Muscle layer of duodenum (tissue), 2 donors: ENCODE results near the gene EIF2AK3.
A peak's percentile ranks its signal among the peaks of the same experiment; 100 is the strongest.

Source experiments
- H3K27ac ChIP-seq: one replicate; pipeline ENCODE4 v1.7.0; 2013; ENCODE audit warnings: mild to moderate bottlenecking, low read length
- H3K27me3 ChIP-seq: one replicate; pipeline ENCODE4 v1.7.0; 2013; ENCODE audit warnings: low read depth, mild to moderate bottlenecking, control low read depth, low read length
- H3K36me3 ChIP-seq, 2 donors: one replicate each; pipeline ENCODE4 v1.7.0; 2013; ENCODE audit warnings: low read length in 2 of 2, control low read depth in 1 of 2, mild to moderate bottlenecking in 1 of 2; ENCODE audit not compliant: insufficient read depth in 2 of 2, control insufficient read depth in 1 of 2
- H3K4me1 ChIP-seq, 2 donors: one replicate each; pipeline ENCODE4 v1.7.0; 2013; ENCODE audit warnings: low read length in 2 of 2, mild to moderate bottlenecking in 2 of 2, control low read depth in 1 of 2, moderate library complexity in 1 of 2; ENCODE audit not compliant: insufficient read depth in 2 of 2, control insufficient read depth in 1 of 2
- H3K4me3 ChIP-seq, 2 donors: one replicate each; pipeline ENCODE4 v1.7.0; 2013; ENCODE audit warnings: low read length in 2 of 2, low read depth in 1 of 2, mild to moderate bottlenecking in 1 of 2
- H3K9me3 ChIP-seq, 2 donors: one replicate each; pipeline ENCODE4 v1.7.0; 2013; ENCODE audit warnings: low read length in 2 of 2, control low read depth in 1 of 2, mild to moderate bottlenecking in 1 of 2; ENCODE audit not compliant: control insufficient read depth in 1 of 2
- donor health status: healthy.

Gene EIF2AK3

DNA sequence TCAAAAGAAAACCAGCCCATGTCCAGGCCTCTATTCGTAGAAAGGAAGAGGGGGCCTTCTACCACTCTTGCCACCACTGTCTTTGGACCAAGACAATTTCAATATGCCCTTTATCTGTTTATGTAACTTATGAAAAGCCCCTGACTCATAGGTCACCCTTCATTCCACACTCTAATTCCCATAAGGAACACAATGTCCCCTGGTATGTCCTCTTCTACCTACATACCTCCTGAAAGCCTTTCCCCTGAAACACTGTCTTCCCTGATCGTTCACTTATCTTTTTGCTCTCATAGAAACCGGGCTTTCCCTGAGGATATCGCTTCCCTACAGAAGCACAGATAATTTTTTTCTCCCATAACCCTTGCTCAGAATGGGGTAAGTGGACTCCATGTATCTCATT, 13.3 kb downstream of the EIF2AK3 start:
- Histone ChIP-seq H3K27me3 (no peaks in the 10 kb centered on the region), H3K9me3 (no peaks in the 10 kb centered on the region), H3K27ac (no peak overlapping the region), H3K36me3 (peaks cover 0 to 5% of the 10 kb centered on the region in 2 donors), H3K4me1 (no peaks in the 10 kb centered on the region), H3K4me3 (no peak overlapping the region)

- H3K4me3 ChIP-seq: no peak overlapping the region
- no peaks in the 10 kb centered on the region for H3K4me1 ChIP-seq
- no peaks in the 10 kb centered on the region for H3K27me3 ChIP-seq
- no peaks in the 10 kb centered on the region for H3K9me3 ChIP-seq
- H3K27ac ChIP-seq: no peak overlapping the region
- H3K36me3 ChIP-seq: peaks cover 0 to 5% of the 10 kb centered on the region in 2 donors
Observed at GRCh38 chr2:88608184-88608583, 19.1 kb downstream of the EIF2AK3 start.

GRCh38 chr2:88607416-88607815, 19.8 kb downstream of the EIF2AK3 start:
- Histone ChIP-seq H3K27me3 (no peaks in the 10 kb centered on the region), H3K4me1 (no peaks in the 10 kb centered on the region), H3K36me3 (peaks cover 0 to 5% of the 10 kb centered on the region in 2 donors), H3K9me3 (no peaks in the 10 kb centered on the region), H3K4me3 (no peak overlapping the region), H3K27ac (peak overlapping the region; percentile 6)

- Histone ChIP-seq H3K27ac (no peak overlapping the region), H3K36me3 (peaks cover 0 to 2% of the 10 kb centered on the region in 2 donors), H3K4me1 (peaks cover 0 to 1% of the 10 kb centered on the region in 2 donors), H3K9me3 (no peaks in the 10 kb centered on the region), H3K27me3 (no peaks in the 10 kb centered on the region), H3K4me3 (no peak overlapping the region)
Observed at GRCh38 chr2:88606371-88607030, 20.8 kb downstream of the EIF2AK3 start.

GRCh38 chr2:88603146-88603545, 24.1 kb downstream of the EIF2AK3 start:
- H3K27me3 ChIP-seq: no peaks in the 10 kb centered on the region
- H3K9me3 ChIP-seq: no peaks in the 10 kb centered on the region
- no peaks in the 10 kb centered on the region for H3K36me3 ChIP-seq
- peaks cover 0 to 19% of the 10 kb centered on the region in 2 donors for H3K4me1 ChIP-seq
- H3K4me3 ChIP-seq: no peak overlapping the region
- no peak overlapping the region for H3K27ac ChIP-seq

DNA sequence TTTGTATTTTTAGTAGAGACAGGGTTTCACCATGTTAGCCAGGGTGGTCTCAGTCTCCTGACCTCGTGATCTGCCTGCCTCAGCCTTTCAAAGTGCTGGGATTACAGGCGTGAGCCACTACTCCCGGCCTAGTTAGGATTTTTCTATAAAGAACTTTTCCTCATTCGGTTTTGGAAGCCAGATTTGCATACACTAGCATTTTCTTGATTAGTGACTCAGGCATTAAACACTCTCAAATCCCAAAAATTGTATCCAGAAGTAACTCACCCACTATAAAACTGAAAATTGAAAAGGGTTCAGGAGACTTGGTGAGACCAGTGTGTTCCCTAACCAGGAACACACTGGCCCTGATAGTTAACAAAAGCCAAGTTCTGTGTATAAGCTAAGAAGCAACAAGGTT, 25.2 kb downstream of the EIF2AK3 start:
- Histone ChIP-seq H3K4me3 (no peak overlapping the region), H3K27me3 (no peaks in the 10 kb centered on the region), H3K27ac (no peak overlapping the region), H3K4me1 (peaks cover 0 to 19% of the 10 kb centered on the region in 2 donors), H3K36me3 (no peaks in the 10 kb centered on the region), H3K9me3 (no peaks in the 10 kb centered on the region)

- Histone ChIP-seq H3K4me1 (peaks cover 0 to 19% of the 10 kb centered on the region in 2 donors), H3K27me3 (no peaks in the 10 kb centered on the region), H3K4me3 (no peak overlapping the region), H3K27ac (peak overlapping the region; percentile 56), H3K36me3 (no peaks in the 10 kb centered on the region), H3K9me3 (no peaks in the 10 kb centered on the region)
Observed at GRCh38 chr2:88601286-88601685, 26.0 kb downstream of the EIF2AK3 start.

- Histone ChIP-seq H3K27ac (peak overlapping the region; percentile 56), H3K4me1 (peaks cover 0 to 19% of the 10 kb centered on the region in 2 donors), H3K27me3 (no peaks in the 10 kb centered on the region), H3K36me3 (no peaks in the 10 kb centered on the region), H3K4me3 (no peak overlapping the region), H3K9me3 (no peaks in the 10 kb centered on the region)
Observed at GRCh38 chr2:88600038-88600465, 27.2 kb downstream of the EIF2AK3 start.

DNA sequence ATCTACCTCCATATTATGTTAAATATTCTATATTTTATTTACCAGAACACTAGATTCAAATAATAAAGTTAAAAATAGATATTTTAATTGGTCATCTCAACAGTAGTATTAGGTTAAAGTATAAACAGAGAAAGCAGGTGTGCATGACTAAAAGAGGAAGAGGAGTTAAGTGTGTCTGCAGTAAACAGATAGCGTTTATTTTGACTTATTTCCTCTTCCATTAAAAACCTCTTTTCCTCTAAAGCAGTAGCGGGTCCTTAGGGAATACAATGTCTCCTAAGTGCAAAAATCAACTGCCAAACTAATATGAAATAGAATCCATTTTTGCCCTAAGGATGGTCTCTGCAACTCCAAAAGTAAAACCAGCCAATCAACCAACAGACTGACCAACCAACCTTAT, 27.7 kb downstream of the EIF2AK3 start:
- Histone ChIP-seq H3K4me3 (no peak overlapping the region), H3K9me3 (no peaks in the 10 kb centered on the region), H3K27me3 (no peaks in the 10 kb centered on the region), H3K4me1 (peaks cover 0 to 19% of the 10 kb centered on the region in 2 donors), H3K36me3 (no peaks in the 10 kb centered on the region), H3K27ac (peak overlapping the region; percentile 56)

- H3K4me3 ChIP-seq: no peak overlapping the region
- no peak overlapping the region for H3K27ac ChIP-seq
- H3K36me3 ChIP-seq: peaks cover 4 to 13% of the 10 kb centered on the region in 2 donors
Observed at GRCh38 chr2:88597168-88597567, 30.1 kb downstream of the EIF2AK3 start.

DNA sequence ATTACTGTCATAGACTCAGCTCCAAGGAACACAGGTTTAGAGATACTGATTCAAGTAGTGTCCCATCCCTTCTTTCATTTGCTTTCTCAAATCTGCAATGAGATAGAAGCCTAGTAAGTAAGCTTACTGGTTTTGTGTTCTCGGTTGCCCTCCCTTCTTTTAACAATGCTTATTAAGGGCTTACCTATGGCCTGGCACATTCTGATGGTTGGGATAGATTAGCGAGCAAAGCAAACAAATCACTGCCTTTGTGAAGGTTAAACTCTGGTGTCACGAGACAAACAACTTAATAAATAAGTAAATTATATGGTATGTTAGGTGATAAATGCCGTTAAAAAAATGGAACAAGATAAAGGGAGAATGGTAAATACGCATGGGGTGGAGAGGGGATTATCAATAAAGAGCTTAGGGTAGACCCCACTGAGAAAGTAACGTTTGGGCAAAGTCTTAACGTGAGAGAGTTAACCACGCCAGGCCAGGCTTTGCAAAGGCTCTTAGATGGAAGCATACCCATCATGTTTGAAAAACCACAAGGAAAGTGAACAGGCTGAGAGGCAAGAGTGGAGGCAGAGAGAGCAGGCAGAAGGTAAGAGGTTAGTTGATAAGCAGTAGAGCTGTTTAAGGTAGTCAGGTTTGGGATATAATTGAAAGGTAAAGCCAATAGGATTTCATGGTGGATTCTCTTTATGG, 31.0 kb downstream of the EIF2AK3 start:
- Histone ChIP-seq H3K4me3 (no peak overlapping the region), H3K9me3 (no peaks in the 10 kb centered on the region), H3K27ac (no peak overlapping the region), H3K36me3 (peaks cover 4 to 13% of the 10 kb centered on the region in 2 donors), H3K27me3 (no peaks in the 10 kb centered on the region), H3K4me1 (peaks cover 2 to 16% of the 10 kb centered on the region in 2 donors)

More at GRCh38 chr2:88597168-88597567, 30.1 kb downstream of the EIF2AK3 start:
- no peaks in the 10 kb centered on the region for H3K9me3 ChIP-seq
- H3K4me1 ChIP-seq: peaks cover 0 to 19% of the 10 kb centered on the region in 2 donors
- no peaks in the 10 kb centered on the region for H3K27me3 ChIP-seq
